A673 (cell line): ENCODE measurements around the gene ASB9.

Source experiments
- EZH2 ChIP-seq: fragments of 200-600 bp; sonication (generic); IDR thresholded peaks from 2 replicates; pipeline ENCODE4 v1.6.1; 2017; ENCODE audit warnings: borderline replicate concordance, low read depth, mild to moderate bottlenecking, mixed read lengths, antibody characterized with exemption, low read length; ENCODE audit not compliant: poor library complexity, severe bottlenecking
- TF ChIP-seq, protein P1 (sequence below): fragments of 300-800, 200-600 bp; sonication (generic); conservative IDR thresholded peaks from 2 replicates; pipeline ENCODE4 v1.5.1; 2017; ENCODE audit warnings: low read depth, mild to moderate bottlenecking, antibody characterized with exemption, low read length, moderate library complexity, mixed read lengths

DNA sequence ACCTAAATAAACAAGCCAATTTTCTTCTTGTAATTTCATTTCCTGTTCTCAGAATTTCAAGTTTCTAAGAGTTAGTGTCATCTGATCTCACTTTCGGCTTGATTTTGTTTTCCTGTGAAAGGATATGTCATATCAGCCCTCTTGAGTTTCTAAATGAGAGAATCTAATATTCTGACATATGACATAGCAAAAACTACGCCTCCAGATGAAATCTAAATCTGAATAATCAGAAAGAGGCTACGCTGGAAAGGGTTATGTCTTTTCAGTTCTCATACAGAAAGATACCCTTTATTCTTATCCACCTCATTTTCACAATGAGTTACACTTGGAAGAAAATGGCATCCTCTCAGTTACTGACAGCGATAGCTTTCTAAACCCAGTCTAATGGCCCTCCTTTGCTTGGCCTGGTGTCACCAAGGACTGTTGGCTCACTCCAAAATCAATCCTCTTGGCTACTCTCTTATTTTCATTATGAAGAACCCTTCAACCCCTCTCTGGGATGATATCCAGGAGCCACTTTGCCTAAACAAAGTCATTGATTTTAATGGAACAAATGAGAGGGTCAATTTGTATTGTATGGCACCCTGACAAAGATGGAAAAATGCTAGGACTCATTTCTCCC is 65.6 kb downstream of the ASB9 start:
- no peak for TF ChIP-seq EZH2
- TF ChIP-seq, protein P1, sequence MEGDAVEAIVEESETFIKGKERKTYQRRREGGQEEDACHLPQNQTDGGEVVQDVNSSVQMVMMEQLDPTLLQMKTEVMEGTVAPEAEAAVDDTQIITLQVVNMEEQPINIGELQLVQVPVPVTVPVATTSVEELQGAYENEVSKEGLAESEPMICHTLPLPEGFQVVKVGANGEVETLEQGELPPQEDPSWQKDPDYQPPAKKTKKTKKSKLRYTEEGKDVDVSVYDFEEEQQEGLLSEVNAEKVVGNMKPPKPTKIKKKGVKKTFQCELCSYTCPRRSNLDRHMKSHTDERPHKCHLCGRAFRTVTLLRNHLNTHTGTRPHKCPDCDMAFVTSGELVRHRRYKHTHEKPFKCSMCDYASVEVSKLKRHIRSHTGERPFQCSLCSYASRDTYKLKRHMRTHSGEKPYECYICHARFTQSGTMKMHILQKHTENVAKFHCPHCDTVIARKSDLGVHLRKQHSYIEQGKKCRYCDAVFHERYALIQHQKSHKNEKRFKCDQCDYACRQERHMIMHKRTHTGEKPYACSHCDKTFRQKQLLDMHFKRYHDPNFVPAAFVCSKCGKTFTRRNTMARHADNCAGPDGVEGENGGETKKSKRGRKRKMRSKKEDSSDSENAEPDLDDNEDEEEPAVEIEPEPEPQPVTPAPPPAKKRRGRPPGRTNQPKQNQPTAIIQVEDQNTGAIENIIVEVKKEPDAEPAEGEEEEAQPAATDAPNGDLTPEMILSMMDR: no peak
